Ishikawa (cell line): ENCODE measurements around the gene SLC6A11.

Experiments used
- CEBPB ChIP-seq: IDR thresholded peaks from 2 replicates; pipeline ENCODE4 v1.6.1; 2012
- CREB1 ChIP-seq: IDR thresholded peaks from 2 replicates; pipeline ENCODE4 v1.6.1; 2012; ENCODE audit warnings: low read depth
- EGR1 ChIP-seq: IDR thresholded peaks from 2 replicates; pipeline ENCODE4 v1.6.1; 2012
- EP300 ChIP-seq: IDR thresholded peaks from 2 replicates; pipeline ENCODE4 v1.6.1; 2012; ENCODE audit warnings: borderline replicate concordance
- FOXM1 ChIP-seq: IDR thresholded peaks from 2 replicates; pipeline ENCODE4 v1.6.1; 2012; ENCODE audit warnings: low read depth, borderline replicate concordance
- NFIC ChIP-seq: IDR thresholded peaks from 2 replicates; pipeline ENCODE4 v1.6.1; 2012
- RAD21 ChIP-seq: IDR thresholded peaks from 2 replicates; pipeline ENCODE4 v1.6.1; 2012; ENCODE audit warnings: low read depth
- TAF1 ChIP-seq: IDR thresholded peaks from 2 replicates; pipeline ENCODE4 v1.6.1; 2012; ENCODE audit warnings: low read depth, mild to moderate bottlenecking
- TCF12 ChIP-seq: IDR thresholded peaks from 2 replicates; pipeline ENCODE4 v1.6.1; 2012; ENCODE audit warnings: low read depth
- TEAD4 ChIP-seq: IDR thresholded peaks from 2 replicates; pipeline ENCODE4 v1.6.1; 2012
- YY1 ChIP-seq: IDR thresholded peaks from 2 replicates; pipeline ENCODE4 v1.6.1; 2012; ENCODE audit warnings: low read depth
- ZBTB7A ChIP-seq: IDR thresholded peaks from 2 replicates; pipeline ENCODE4 v1.6.1; 2012; ENCODE audit warnings: low read depth
- TF ChIP-seq, protein P1 (sequence below): IDR thresholded peaks from 2 replicates; pipeline ENCODE4 v1.6.1; 2012
- TF ChIP-seq, protein P2 (sequence below): IDR thresholded peaks from 2 replicates; pipeline ENCODE4 v1.6.1; 2012; ENCODE audit warnings: low read depth, mild to moderate bottlenecking
- TF ChIP-seq, protein P3 (sequence below): IDR thresholded peaks from 2 replicates; pipeline ENCODE4 v1.6.1; 2012

SLC6A11 gene

DNA sequence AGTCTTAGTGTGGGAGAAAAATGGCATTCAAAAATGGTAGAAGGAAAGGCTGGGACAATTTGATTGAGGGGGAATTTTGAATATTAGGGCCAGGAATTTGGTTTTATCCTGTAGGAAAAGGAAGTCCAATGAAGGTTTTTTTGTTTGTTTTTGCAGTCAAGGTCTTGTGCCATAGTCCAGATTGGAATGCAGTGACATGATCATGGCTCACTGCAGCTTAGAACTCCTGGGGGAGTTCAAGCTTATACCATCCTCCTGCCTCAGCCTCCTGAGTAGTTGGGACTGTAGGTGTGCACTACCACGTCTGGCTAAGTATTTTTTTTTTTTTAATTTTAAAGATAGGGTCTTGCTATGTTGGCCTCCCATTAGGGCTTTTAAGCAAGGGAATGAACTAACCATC, 2.6 kb upstream of the SLC6A11 start:
- TF ChIP-seq, protein P1, sequence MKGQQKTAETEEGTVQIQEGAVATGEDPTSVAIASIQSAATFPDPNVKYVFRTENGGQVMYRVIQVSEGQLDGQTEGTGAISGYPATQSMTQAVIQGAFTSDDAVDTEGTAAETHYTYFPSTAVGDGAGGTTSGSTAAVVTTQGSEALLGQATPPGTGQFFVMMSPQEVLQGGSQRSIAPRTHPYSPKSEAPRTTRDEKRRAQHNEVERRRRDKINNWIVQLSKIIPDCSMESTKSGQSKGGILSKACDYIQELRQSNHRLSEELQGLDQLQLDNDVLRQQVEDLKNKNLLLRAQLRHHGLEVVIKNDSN = no peak
- no peak for TF ChIP-seq FOXM1
- no peak for TF ChIP-seq CREB1
- no peak for TF ChIP-seq ZBTB7A
- TF ChIP-seq EGR1 = no peak
- no peak for TF ChIP-seq TEAD4
- TF ChIP-seq, protein P2, sequence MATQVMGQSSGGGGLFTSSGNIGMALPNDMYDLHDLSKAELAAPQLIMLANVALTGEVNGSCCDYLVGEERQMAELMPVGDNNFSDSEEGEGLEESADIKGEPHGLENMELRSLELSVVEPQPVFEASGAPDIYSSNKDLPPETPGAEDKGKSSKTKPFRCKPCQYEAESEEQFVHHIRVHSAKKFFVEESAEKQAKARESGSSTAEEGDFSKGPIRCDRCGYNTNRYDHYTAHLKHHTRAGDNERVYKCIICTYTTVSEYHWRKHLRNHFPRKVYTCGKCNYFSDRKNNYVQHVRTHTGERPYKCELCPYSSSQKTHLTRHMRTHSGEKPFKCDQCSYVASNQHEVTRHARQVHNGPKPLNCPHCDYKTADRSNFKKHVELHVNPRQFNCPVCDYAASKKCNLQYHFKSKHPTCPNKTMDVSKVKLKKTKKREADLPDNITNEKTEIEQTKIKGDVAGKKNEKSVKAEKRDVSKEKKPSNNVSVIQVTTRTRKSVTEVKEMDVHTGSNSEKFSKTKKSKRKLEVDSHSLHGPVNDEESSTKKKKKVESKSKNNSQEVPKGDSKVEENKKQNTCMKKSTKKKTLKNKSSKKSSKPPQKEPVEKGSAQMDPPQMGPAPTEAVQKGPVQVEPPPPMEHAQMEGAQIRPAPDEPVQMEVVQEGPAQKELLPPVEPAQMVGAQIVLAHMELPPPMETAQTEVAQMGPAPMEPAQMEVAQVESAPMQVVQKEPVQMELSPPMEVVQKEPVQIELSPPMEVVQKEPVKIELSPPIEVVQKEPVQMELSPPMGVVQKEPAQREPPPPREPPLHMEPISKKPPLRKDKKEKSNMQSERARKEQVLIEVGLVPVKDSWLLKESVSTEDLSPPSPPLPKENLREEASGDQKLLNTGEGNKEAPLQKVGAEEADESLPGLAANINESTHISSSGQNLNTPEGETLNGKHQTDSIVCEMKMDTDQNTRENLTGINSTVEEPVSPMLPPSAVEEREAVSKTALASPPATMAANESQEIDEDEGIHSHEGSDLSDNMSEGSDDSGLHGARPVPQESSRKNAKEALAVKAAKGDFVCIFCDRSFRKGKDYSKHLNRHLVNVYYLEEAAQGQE = no peak
- TF ChIP-seq RAD21 = no peak
- no peak for TF ChIP-seq EP300
- TF ChIP-seq CEBPB = no peak
- TF ChIP-seq YY1 = no peak

DNA sequence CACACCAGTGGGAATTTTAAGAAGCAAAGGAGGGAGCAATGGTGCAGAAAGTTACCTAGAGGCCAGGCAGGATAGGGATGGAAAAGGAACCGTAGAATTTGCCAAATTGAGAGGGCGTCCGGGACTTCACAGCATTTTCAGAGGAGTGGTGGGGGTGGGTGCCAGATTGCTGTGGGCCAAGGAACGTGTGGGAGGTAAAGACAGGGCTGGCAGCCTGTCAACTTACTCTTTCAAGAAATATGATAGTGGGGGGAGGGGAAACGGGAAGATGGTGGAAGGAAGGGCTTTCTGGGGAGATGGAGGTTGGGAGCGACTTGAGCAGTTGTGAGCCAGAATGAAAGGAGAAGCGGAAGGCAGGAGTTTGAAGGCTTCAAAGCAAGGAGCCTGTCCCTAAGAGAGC, 1.4 kb upstream of the SLC6A11 start:
- TF ChIP-seq NFIC (no peak), CEBPB (no peak), TCF12 (no peak), ZBTB7A (no peak), YY1 (no peak), CREB1 (no peak), EP300 (no peak), FOXM1 (no peak)
- TF ChIP-seq, protein P3, sequence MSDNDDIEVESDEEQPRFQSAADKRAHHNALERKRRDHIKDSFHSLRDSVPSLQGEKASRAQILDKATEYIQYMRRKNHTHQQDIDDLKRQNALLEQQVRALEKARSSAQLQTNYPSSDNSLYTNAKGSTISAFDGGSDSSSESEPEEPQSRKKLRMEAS = no peak
- TF ChIP-seq, protein P1 = no peak
- TF ChIP-seq, protein P2 = no peak

DNA sequence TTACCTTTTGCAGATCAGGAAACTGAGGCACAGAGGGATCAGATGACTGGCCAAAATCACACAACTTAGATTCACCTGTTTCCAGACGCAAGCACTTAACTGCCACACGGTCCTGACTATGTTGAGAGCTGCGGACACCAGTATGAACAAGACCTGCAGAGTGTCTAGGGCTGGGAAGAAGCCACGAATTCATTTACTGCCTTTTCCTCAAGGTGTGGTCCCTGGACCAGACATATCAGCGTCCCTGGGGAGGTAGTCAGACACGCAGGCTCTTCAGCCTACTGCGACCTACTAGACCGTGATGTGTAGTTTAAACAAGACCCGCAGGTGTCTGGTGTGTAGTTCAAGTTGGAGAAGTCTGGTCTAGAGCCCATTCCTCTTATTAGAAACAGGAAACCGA, 541 bp upstream of the SLC6A11 start:
- TF ChIP-seq, protein P3 = no peak
- TF ChIP-seq CEBPB = no peak
- no peak for TF ChIP-seq TCF12
- no peak for TF ChIP-seq NFIC
- TF ChIP-seq EGR1 = no peak

DNA sequence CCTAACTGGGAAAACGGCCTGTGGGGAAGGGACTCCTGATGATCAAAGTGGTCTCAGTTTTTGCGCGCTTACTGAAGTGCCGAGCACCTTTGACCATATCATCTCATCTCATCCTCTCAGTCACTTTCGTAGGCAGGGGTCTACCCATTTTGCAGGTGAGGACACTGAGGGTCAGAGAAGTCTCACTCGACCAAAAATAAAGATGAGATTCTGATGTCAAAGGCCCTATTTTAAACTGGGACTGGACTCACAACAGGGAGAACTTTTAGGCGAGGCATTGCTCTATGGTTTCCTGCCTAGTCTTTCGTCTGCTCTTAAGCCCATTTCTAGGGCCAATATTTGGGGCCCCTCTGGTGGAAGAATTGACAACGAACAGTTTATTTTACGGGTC, 830 bp downstream of the SLC6A11 start:
- TF ChIP-seq NFIC (no peak), TCF12 (no peak), CREB1 (no peak), TAF1 (no peak), YY1 (no peak), EP300 (no peak), FOXM1 (no peak), CEBPB (no peak), ZBTB7A (no peak), RAD21 (no peak)
- TF ChIP-seq, protein P3 = no peak
- TF ChIP-seq, protein P1 = no peak

DNA sequence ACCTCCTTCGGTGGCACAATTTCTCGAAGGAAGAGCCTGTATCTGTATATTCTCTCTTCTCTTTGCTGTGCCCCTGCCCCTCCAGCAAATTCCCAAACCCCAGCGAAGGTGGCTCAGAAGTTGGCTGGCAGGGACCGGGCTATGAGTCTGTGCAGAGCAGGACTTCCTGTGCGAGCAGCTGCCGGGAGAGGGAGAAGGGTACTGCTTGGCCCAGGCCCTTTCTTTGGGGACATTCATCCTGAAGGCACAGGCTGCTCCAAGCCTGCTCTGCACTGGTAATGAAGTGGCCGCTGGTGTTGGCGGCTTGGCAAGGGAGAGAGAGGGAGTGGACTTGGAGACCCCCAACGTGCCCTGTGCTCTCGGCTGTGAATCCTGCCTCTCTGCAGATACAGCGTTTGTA, 1.5 kb downstream of the SLC6A11 start:
- no peak for TF ChIP-seq CREB1
- TF ChIP-seq YY1 = no peak
- no peak for TF ChIP-seq ZBTB7A
- TF ChIP-seq TEAD4 = no peak
- TF ChIP-seq, protein P2 = no peak
- TF ChIP-seq TAF1 = no peak
- TF ChIP-seq EP300 = no peak
- TF ChIP-seq RAD21 = no peak
- no peak for TF ChIP-seq EGR1
- TF ChIP-seq, protein P3 = no peak
- TF ChIP-seq TCF12 = no peak
- TF ChIP-seq, protein P1 = no peak
- no peak for TF ChIP-seq CEBPB
- TF ChIP-seq FOXM1 = no peak
- no peak for TF ChIP-seq NFIC
